Astrocyte (in vitro differentiated cells and primary cell): ENCODE results near the gene ARFIP1.

Experiments used
- CTCF ChIP-seq: IDR thresholded peaks from 2 replicates; pipeline ENCODE4 v1.5.1; 2011; ENCODE audit warnings: low read depth, mild to moderate bottlenecking, inconsistent platforms, low read length, moderate library complexity; ENCODE audit not compliant: insufficient read depth
- EZH2 ChIP-seq: IDR thresholded peaks from 2 replicates; pipeline ENCODE4 v1.6.1; 2012; ENCODE audit warnings: mild to moderate bottlenecking, low read length, inconsistent platforms; ENCODE audit not compliant: insufficient read depth

- TF ChIP-seq CTCF: no peak
- TF ChIP-seq EZH2: no peak
Measured at GRCh38 chr4:152776352-152776751, 3.4 kb upstream of the ARFIP1 start.
